Loucy (cell line): ENCODE results near the gene ADAMTSL2.

ENCODE experiments used
- H2AFZ ChIP-seq: fragments of 200-600 bp; sonication (generic); 2 replicates; pipeline ENCODE4 v1.6.0; 2016; ENCODE audit warnings: antibody characterized with exemption, mild to moderate bottlenecking, low read length, moderate library complexity
- H3F3A ChIP-seq: fragments of 200-600 bp; 2 replicates; pipeline ENCODE4 v1.6.0; 2016; ENCODE audit warnings: antibody characterized with exemption, low read depth, mild to moderate bottlenecking
- H3K27me3 ChIP-seq: fragments of 200-600 bp; sonication (generic); 2 replicates; pipeline ENCODE4 v1.6.1; 2014; ENCODE audit warnings: low read length, mild to moderate bottlenecking; ENCODE audit not compliant: insufficient read depth, poor library complexity, severe bottlenecking
- H3K36me3 ChIP-seq: fragments of 200-600 bp; sonication (generic); 2 replicates; pipeline ENCODE4 v1.6.1; 2016; ENCODE audit warnings: low read length; ENCODE audit not compliant: insufficient read depth
- H3K4me1 ChIP-seq: fragments of 200-600 bp; sonication (generic); 2 replicates; pipeline ENCODE4 v1.5.1; 2014; ENCODE audit warnings: low read length, mild to moderate bottlenecking; ENCODE audit not compliant: insufficient read depth, poor library complexity, severe bottlenecking
- H3K4me2 ChIP-seq: fragments of 200-600 bp; sonication (generic); 2 replicates; pipeline ENCODE4 v1.6.0; 2014; ENCODE audit warnings: antibody characterized with exemption, low read length, low read depth, mild to moderate bottlenecking; ENCODE audit not compliant: poor library complexity, severe bottlenecking
- H3K4me3 ChIP-seq: fragments of 200-600 bp; sonication (generic); 2 replicates; pipeline ENCODE4 v1.5.1; 2014; ENCODE audit warnings: low read length, mild to moderate bottlenecking, mixed read lengths; ENCODE audit not compliant: poor library complexity, severe bottlenecking
- H3K79me2 ChIP-seq: fragments of 200-600 bp; sonication (generic); 2 replicates; pipeline ENCODE4 v1.6.1; 2014; ENCODE audit warnings: low read length; ENCODE audit not compliant: insufficient read depth
- H3K9ac ChIP-seq: fragments of 200-600 bp; sonication (generic); 2 replicates; pipeline ENCODE4 v1.6.0; 2014; ENCODE audit warnings: mild to moderate bottlenecking, low read depth, low read length, moderate library complexity; ENCODE audit not compliant: poor library complexity, severe bottlenecking
- H3K9me2 ChIP-seq: fragments of 200-600 bp; sonication (generic); replicated peaks from 2 replicates; pipeline ENCODE4 v1.6.1; 2016; ENCODE audit warnings: low read depth, low read length, mixed read lengths
- H3K9me3 ChIP-seq: fragments of 200-600 bp; sonication (generic); 2 replicates; pipeline ENCODE4 v1.6.1; 2014; ENCODE audit warnings: mild to moderate bottlenecking, antibody characterized with exemption, low read length, low read depth; ENCODE audit not compliant: insufficient read depth
- H4K20me1 ChIP-seq: fragments of 200-600 bp; sonication (generic); 2 replicates; pipeline ENCODE4 v1.6.0; 2014; ENCODE audit warnings: antibody characterized with exemption, low read length, mild to moderate bottlenecking; ENCODE audit not compliant: insufficient read depth, poor library complexity, severe bottlenecking
- EZH2phosphoT487 ChIP-seq: fragments of 200-600 bp; IDR thresholded peaks from 2 replicates; pipeline ENCODE4 v1.6.1; 2018; ENCODE audit warnings: antibody characterized with exemption, mild to moderate bottlenecking, moderate library complexity, borderline replicate concordance
- TF ChIP-seq, protein P1 (sequence below): fragments of 200-600 bp; sonication (generic); conservative IDR thresholded peaks from 2 replicates; pipeline ENCODE4 v1.5.1; 2014; ENCODE audit warnings: mild to moderate bottlenecking, antibody characterized with exemption, low read length

ADAMTSL2 gene

GRCh38 chr9:133599470-133600173, 65.1 kb downstream of the ADAMTSL2 start:
- no peak overlapping the region for H3K4me2 ChIP-seq
- H3K27me3 ChIP-seq, result no peaks in the 10 kb centered on the region
- no peak overlapping the region for H3K9ac ChIP-seq
- H3K9me3 ChIP-seq, result peaks cover 14% of the 10 kb centered on the region; the same call in 1 of the 2 replicates
- H3K36me3 ChIP-seq, result no peaks in the 10 kb centered on the region
- H3K4me3 ChIP-seq, result no peak overlapping the region
- no peaks in the 10 kb centered on the region for H3F3A ChIP-seq
- H3K9me2 ChIP-seq, result no peaks in the 10 kb centered on the region
- peaks cover 3% of the 10 kb centered on the region for H3K4me1 ChIP-seq
- H3K79me2 ChIP-seq, result no peaks in the 10 kb centered on the region
- TF ChIP-seq, protein P1, sequence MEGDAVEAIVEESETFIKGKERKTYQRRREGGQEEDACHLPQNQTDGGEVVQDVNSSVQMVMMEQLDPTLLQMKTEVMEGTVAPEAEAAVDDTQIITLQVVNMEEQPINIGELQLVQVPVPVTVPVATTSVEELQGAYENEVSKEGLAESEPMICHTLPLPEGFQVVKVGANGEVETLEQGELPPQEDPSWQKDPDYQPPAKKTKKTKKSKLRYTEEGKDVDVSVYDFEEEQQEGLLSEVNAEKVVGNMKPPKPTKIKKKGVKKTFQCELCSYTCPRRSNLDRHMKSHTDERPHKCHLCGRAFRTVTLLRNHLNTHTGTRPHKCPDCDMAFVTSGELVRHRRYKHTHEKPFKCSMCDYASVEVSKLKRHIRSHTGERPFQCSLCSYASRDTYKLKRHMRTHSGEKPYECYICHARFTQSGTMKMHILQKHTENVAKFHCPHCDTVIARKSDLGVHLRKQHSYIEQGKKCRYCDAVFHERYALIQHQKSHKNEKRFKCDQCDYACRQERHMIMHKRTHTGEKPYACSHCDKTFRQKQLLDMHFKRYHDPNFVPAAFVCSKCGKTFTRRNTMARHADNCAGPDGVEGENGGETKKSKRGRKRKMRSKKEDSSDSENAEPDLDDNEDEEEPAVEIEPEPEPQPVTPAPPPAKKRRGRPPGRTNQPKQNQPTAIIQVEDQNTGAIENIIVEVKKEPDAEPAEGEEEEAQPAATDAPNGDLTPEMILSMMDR, result no peak
- TF ChIP-seq EZH2phosphoT487, result no peak
- H2AFZ ChIP-seq, result no peak overlapping the region
- no peaks in the 10 kb centered on the region for H4K20me1 ChIP-seq

GRCh38 chr9:133600739-133601138, 66.2 kb downstream of the ADAMTSL2 start:
- Histone ChIP-seq H3K4me1 (peaks cover 6% of the 10 kb centered on the region), H3K27me3 (no peaks in the 10 kb centered on the region), H3K79me2 (no peaks in the 10 kb centered on the region), H3K9me2 (no peaks in the 10 kb centered on the region), H3K4me2 (no peak overlapping the region), H3K4me3 (no peak overlapping the region), H2AFZ (no peak overlapping the region), H3F3A (no peaks in the 10 kb centered on the region), H3K36me3 (no peaks in the 10 kb centered on the region), H3K9ac (no peak overlapping the region), H3K9me3 (peaks cover 14% of the 10 kb centered on the region; the same call in 1 of the 2 replicates), H4K20me1 (no peaks in the 10 kb centered on the region)
- TF ChIP-seq, protein P1, result no peak
- no peak for TF ChIP-seq EZH2phosphoT487

GRCh38 chr9:133601746-133602145, 67.2 kb downstream of the ADAMTSL2 start:
- Histone ChIP-seq H3F3A (no peaks in the 10 kb centered on the region), H3K79me2 (no peaks in the 10 kb centered on the region), H3K9ac (no peak overlapping the region), H3K27me3 (no peaks in the 10 kb centered on the region), H2AFZ (no peak overlapping the region), H3K36me3 (no peaks in the 10 kb centered on the region), H4K20me1 (no peaks in the 10 kb centered on the region), H3K9me3 (peaks cover 12% of the 10 kb centered on the region; the same call in 1 of the 2 replicates), H3K9me2 (no peaks in the 10 kb centered on the region), H3K4me2 (no peak overlapping the region), H3K4me1 (peaks cover 6% of the 10 kb centered on the region), H3K4me3 (no peak overlapping the region)
- TF ChIP-seq, protein P1, result no peak
- TF ChIP-seq EZH2phosphoT487, result no peak
